GM19468 (cell line): ENCODE measurements around the gene WWC1.

Experiments used
- ATAC-seq: cut with Tn5 transposase; IDR thresholded peaks from one replicate; pipeline ENCODE4 v1.9.1; 2021; ENCODE audit warnings: mild to moderate bottlenecking, moderate library complexity, moderate number of reproducible peaks; ENCODE audit not compliant: unreplicated experiment; ENCODE audit errors: extremely low read depth

The WWC1 gene

GRCh38 chr5:168469816-168470215 lies 178.4 kb downstream of the WWC1 start:
- ATAC-seq: no peak

DNA sequence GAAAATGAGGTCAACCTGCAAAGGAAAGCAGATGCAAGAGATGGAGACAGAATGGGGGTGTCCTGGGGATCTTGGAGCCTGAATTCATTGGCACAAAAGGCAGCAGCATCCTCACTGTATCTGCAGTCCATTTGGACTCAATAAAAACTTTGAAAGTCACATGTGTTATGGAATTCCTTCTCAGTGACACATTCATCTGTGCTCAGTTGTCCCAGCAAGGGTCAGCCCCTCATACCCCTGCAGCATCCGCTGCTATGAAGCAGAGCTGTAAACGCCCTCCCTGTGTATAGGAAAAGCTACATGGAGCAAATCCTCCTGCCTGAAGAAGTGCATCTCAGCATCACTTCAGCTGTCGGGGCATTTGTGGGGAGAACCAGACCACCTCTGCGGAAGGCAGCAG lies 180.3 kb downstream of the WWC1 start:
- no peak for ATAC-seq

GRCh38 chr5:168472329-168472728 lies 180.9 kb downstream of the WWC1 start:
- ATAC-seq: no peak

- ATAC-seq: no peak
Observed at GRCh38 chr5:168474319-168474718, 182.9 kb downstream of the WWC1 start.

DNA sequence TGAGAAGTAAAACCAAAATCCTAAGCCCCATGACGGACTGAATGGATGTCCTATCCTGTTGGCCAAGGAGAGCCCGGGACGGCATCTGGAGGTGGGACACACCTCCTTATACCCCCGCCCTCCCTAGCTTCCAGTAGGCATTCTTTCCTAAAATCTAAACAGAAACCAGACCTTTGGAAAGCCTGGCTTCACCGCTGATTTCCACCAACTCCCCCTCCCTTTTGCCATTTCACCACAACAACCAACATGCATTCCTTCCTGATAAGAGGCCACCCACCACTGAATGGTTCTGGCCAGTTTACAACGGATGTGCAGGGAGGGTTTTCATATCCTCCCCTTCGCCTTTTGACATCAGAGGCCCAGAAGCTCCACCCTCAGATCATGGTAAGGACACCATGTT lies 185.6 kb downstream of the WWC1 start:
- no peak for ATAC-seq

- ATAC-seq: no peak
Observed at GRCh38 chr5:168479166-168479565, 187.7 kb downstream of the WWC1 start.

- ATAC-seq: no peak
Observed at GRCh38 chr5:168480601-168481000, 189.2 kb downstream of the WWC1 start.

- peak; percentile 96 for ATAC-seq
Observed at GRCh38 chr5:168481330-168481788, 189.9 kb downstream of the WWC1 start.

DNA sequence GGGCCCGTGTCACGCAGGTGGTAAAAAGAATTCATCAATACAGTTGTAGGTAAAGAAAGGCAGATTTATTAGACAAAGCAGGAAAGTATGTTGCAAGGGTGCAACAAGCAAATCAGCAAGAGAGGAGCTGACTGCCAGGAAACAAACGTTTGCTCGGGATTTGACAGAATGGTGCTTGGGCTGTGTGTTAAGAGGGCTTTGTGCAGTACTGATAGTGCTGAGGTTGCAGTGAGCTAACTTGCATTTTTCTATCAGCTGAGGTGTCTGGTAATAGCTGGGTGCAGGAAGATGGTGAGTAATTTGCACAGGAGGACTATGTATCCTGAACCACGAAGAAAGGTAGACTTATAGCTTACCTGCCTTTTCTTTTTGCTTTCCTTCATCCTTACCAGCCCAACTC lies 190.9 kb downstream of the WWC1 start:
- no peak for ATAC-seq

DNA sequence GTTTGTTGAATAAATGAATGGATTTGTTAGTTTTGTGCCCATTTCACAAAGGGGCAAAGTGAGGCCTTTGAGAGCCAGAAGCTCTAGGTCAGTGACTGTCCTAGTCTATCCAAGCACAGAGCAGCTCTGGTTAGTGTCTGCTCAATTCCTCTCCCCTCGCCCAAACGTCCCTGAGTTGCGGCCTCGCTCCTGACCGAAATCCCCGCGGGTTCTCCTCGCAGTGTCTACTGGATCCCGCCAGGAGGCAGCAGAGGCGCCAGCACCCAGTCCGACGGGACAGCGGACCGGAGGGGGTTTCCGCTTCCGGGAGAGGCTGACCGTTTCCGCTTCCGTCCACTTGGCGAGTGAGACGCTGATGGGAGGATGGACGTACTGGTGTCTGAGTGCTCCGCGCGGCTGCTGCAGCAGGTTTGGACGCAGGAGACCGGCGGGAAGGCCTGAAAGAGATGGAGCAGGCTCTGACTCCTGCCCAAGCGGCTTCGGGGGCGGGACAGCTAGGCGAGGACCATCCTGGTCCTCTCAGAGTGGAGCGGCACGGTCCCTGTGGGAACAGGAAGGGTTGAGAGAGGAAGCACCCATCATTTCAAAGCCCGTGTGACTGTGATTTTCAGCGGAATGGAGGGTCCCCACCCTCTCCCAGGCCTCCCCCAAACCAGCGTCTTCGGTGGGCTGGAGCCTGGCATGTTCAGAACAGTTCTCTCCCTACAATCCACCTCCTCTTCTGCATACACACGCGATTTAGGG lies 194.9 kb downstream of the WWC1 start, which contains the start of gene RARS1:
Gene RARS1 (plus strand): TSS at position 336 of the 744 bp plus-strand sequence. CDS start 28 bp downstream, at position 364.
- ATAC-seq: peak; percentile 36

- no peak for ATAC-seq
Observed at GRCh38 chr5:168489059-168489458, 197.6 kb downstream of the WWC1 start.

GRCh38 chr5:168494057-168494555 lies 202.7 kb downstream of the WWC1 start:
- ATAC-seq: no peak

DNA sequence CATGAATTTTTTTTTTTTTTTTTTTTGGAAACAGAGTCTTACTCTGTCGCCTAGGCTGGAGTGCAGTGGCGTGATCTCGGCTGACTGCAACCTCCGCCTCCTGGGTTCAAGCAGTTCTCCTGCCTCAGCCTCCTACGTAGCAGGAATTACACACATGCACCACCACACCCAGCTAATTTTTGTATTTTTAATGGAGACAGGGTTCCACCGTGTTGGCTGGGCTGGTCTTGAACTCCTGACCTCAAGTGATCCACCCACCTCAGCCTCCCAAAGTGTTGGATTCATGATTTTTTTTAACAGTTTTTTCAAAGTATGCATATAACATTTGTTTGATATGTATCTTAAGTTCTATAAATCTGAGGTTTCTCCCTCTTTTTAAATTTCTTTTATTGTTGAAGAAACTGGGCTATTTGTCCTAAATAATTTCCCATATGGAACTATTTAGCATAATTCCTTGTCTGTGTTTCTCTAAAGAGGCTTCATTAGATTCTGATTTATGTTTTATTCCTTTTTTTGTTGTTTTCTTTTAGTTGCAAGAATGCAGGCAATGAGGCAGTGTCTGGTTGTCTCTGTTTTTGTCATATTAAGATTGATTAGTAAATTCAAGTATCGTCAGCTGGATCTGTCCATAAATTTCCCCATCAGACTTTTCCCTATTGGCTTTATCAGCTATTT lies 211.3 kb downstream of the WWC1 start:
- ATAC-seq: no peak

GRCh38 chr5:168513861-168514428 lies 222.5 kb downstream of the WWC1 start:
- no peak for ATAC-seq
